Endodermal cell (in vitro differentiated cells): Measurements from ENCODE around the gene TEX54. TPM values are rescaled to one million over a fixed set of nuclear protein-coding genes. Genes with fewer than 3 reads are reported as not detected.
"Not testable (repeated sequence)": the region's sequence is repeated elsewhere in the genome, so short reads cannot be mapped to it uniquely, and the experiment has no call there.

Experiments
- DNase-seq: peaks from one replicate; pipeline ENCODE4 v3.0.0-alpha.2; 2017
- H3K27ac ChIP-seq: 2 replicates; pipeline ENCODE4 v1.5.1; 2013; ENCODE audit warnings: mild to moderate bottlenecking, low read depth, low read length, moderate library complexity
- H3K27me3 ChIP-seq: 2 replicates; pipeline ENCODE4 v1.6.1; 2013; ENCODE audit warnings: mild to moderate bottlenecking, low read length, moderate library complexity; ENCODE audit not compliant: insufficient read depth, control insufficient read depth, poor library complexity, severe bottlenecking
- H3K36me3 ChIP-seq: 2 replicates; pipeline ENCODE4 v1.7.0; 2013; ENCODE audit warnings: mild to moderate bottlenecking, low read length, moderate library complexity; ENCODE audit not compliant: control insufficient read depth, insufficient read depth
- H3K4me1 ChIP-seq: one replicate; pipeline ENCODE4 v1.7.0; 2013; ENCODE audit warnings: low read length; ENCODE audit not compliant: control insufficient read depth, insufficient read depth
- H3K4me3 ChIP-seq: 2 replicates; pipeline ENCODE4 v1.5.1; 2013; ENCODE audit warnings: mild to moderate bottlenecking, low read length, moderate library complexity
- H3K9ac ChIP-seq: 2 replicates; pipeline ENCODE4 v1.6.1; 2013; ENCODE audit warnings: mild to moderate bottlenecking, low read length, moderate library complexity; ENCODE audit not compliant: poor library complexity, severe bottlenecking; ENCODE audit errors: extremely low read depth
- H3K9me3 ChIP-seq: 2 replicates; pipeline ENCODE4 v1.6.1; 2013; ENCODE audit warnings: mild to moderate bottlenecking, low read length, moderate library complexity; ENCODE audit not compliant: control insufficient read depth
- H3K27ac Mint-ChIP-seq: 2 replicates; pipeline ENCODE4 v1.8.0; 2020; ENCODE audit warnings: mixed read lengths
- H3K27me3 Mint-ChIP-seq: 2 replicates; pipeline ENCODE4 v1.8.0; 2021; ENCODE audit warnings: mild to moderate bottlenecking, mixed read lengths; ENCODE audit not compliant: insufficient read depth
- H3K36me3 Mint-ChIP-seq: 2 replicates; pipeline ENCODE4 v1.8.0; 2020; ENCODE audit warnings: low read depth, mixed read lengths
- H3K4me1 Mint-ChIP-seq: 2 replicates; pipeline ENCODE4 v1.8.0; 2020; ENCODE audit warnings: mixed read lengths
- H3K4me3 Mint-ChIP-seq: 2 replicates; pipeline ENCODE4 v1.8.0; 2020; ENCODE audit warnings: mild to moderate bottlenecking, moderate library complexity, mixed read lengths
- H3K9me3 Mint-ChIP-seq: 2 replicates; pipeline ENCODE4 v1.8.0; 2020; ENCODE audit warnings: mild to moderate bottlenecking, mixed read lengths
- CTCF ChIP-seq: fragments of 200-600 bp; sonication (generic); conservative IDR thresholded peaks from 2 replicates; pipeline ENCODE4 v1.5.0; 2021; ENCODE audit warnings: antibody characterized with exemption, mild to moderate bottlenecking
- WGBS, 2 experiments: methylation state at CpG; one replicate each; pipeline versions ENCODE4 v1.1.5 to v1.1.7; 2013; ENCODE audit warnings: missing lambda C conversion rate in 2 of 2, mixed read lengths in 1 of 2; ENCODE audit not compliant: insufficient coverage in 1 of 2, insufficient read length in 1 of 2; 5-methylcytosine and 5-hydroxymethylcytosine counted together
- total RNA-seq, 2 donors: library from RNA; stranded (reverse); fragmentation: NEBNext Ultra II Directional in 1 of 2; extraction: Animal tissue kit (Norgen Biotek cat#: 25700) in 1 of 2; gene quantifications; 2 replicates in 1 of 2; 3 replicates in 1 of 2; pipeline ENCODE4 v1.2.1, GENCODE V29; 2021

The TEX54 gene
- total RNA-seq, 2 donors from 2014 or later, result not detected

GRCh38 chr11:62843466-62843865 lies 10.8 kb upstream of the TEX54 start:
- H3K4me1 Mint-ChIP-seq, result peaks cover 6% of the 10 kb centered on the region
- no peak for DNase-seq
- H3K36me3 Mint-ChIP-seq, result peaks cover 2% of the 10 kb centered on the region
- Histone ChIP-seq H3K9ac (no peak overlapping the region), H3K27me3 (no peaks in the 10 kb centered on the region), H3K9me3 (peaks cover 8% of the 10 kb centered on the region), H3K4me1 (no peaks in the 10 kb centered on the region), H3K27ac (no peak overlapping the region), H3K36me3 (no peaks in the 10 kb centered on the region), H3K4me3 (no peak overlapping the region)
- H3K27ac Mint-ChIP-seq, result peak overlapping the region; percentile 69
- no peak for TF ChIP-seq CTCF
- H3K4me3 Mint-ChIP-seq, result no peak overlapping the region
- WGBS, 2 experiments, result 91 to 100% methylated on average over 3 of the region's 3 CpGs
- H3K9me3 Mint-ChIP-seq, result peaks cover 16% of the 10 kb centered on the region
- H3K27me3 Mint-ChIP-seq, result no peaks in the 10 kb centered on the region

GRCh38 chr11:62842891-62843290 lies 10.2 kb upstream of the TEX54 start:
- H3K27me3 ChIP-seq, H3K4me3 Mint-ChIP-seq, H3K9me3 ChIP-seq, H3K36me3 Mint-ChIP-seq, H3K4me1 ChIP-seq, DNase-seq, H3K36me3 ChIP-seq, H3K4me1 Mint-ChIP-seq, H3K27me3 Mint-ChIP-seq, H3K27ac Mint-ChIP-seq: not testable (repeated sequence)
- H3K4me3 ChIP-seq, result peak overlapping the region; percentile 76
- 87 to 98% methylated on average over 5 to 9 of the region's 9 CpGs for WGBS, 2 experiments
- H3K9me3 Mint-ChIP-seq, result peaks cover 15% of the 10 kb centered on the region
- peak overlapping the region; percentile 91 for H3K9ac ChIP-seq
- peak overlapping the region; percentile 100 for H3K27ac ChIP-seq

GRCh38 chr11:62842171-62842741 lies 9.6 kb upstream of the TEX54 start:
- no peak for TF ChIP-seq CTCF
- peak; percentile 95 for DNase-seq
- Histone ChIP-seq H3K9me3 (peaks cover 7% of the 10 kb centered on the region), H3K36me3 (peaks cover 7% of the 10 kb centered on the region), H3K9ac (peak overlapping the region; percentile 91), H3K4me3 (peak overlapping the region; percentile 76), H3K4me1 (no peaks in the 10 kb centered on the region), H3K27me3 (no peaks in the 10 kb centered on the region), H3K27ac (peak overlapping the region; percentile 100)
- peaks cover 12% of the 10 kb centered on the region for H3K9me3 Mint-ChIP-seq
- WGBS, 2 experiments, result 10% methylated on average over 20 to 30 of the region's 30 CpGs
- peaks cover 7% of the 10 kb centered on the region for H3K36me3 Mint-ChIP-seq
- no peak overlapping the region for H3K27ac Mint-ChIP-seq
- H3K4me3 Mint-ChIP-seq, result no peak overlapping the region
- peaks cover 6% of the 10 kb centered on the region for H3K4me1 Mint-ChIP-seq
- H3K27me3 Mint-ChIP-seq, result no peaks in the 10 kb centered on the region
